ENCODE data around the gene DHX34.

DNA sequence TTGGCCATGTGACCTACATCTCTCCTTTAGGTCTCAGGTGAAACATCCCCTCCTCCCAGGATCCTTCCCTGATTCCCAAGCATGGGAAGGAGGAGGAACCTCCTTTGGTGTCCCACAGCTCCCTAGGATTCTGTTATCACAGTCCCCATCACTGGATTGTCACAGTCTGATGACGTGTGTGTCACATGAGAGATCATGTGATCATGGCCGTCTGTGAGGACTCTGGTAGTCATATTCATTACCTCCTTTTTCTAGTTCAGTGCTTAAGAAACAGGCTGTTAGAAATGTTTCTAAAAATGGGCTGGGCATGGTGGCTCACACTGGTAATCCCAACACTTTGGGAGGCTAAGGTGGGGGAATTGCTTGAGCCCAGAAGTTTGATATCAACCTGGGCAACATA is 3.0 kb downstream of the DHX34 start:
- TF ChIP-seq, protein P1, sequence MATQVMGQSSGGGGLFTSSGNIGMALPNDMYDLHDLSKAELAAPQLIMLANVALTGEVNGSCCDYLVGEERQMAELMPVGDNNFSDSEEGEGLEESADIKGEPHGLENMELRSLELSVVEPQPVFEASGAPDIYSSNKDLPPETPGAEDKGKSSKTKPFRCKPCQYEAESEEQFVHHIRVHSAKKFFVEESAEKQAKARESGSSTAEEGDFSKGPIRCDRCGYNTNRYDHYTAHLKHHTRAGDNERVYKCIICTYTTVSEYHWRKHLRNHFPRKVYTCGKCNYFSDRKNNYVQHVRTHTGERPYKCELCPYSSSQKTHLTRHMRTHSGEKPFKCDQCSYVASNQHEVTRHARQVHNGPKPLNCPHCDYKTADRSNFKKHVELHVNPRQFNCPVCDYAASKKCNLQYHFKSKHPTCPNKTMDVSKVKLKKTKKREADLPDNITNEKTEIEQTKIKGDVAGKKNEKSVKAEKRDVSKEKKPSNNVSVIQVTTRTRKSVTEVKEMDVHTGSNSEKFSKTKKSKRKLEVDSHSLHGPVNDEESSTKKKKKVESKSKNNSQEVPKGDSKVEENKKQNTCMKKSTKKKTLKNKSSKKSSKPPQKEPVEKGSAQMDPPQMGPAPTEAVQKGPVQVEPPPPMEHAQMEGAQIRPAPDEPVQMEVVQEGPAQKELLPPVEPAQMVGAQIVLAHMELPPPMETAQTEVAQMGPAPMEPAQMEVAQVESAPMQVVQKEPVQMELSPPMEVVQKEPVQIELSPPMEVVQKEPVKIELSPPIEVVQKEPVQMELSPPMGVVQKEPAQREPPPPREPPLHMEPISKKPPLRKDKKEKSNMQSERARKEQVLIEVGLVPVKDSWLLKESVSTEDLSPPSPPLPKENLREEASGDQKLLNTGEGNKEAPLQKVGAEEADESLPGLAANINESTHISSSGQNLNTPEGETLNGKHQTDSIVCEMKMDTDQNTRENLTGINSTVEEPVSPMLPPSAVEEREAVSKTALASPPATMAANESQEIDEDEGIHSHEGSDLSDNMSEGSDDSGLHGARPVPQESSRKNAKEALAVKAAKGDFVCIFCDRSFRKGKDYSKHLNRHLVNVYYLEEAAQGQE (IDR thresholded peaks at IDR 0.05): no peak
- no peak for TF ChIP-seq CTCF (IDR thresholded peaks at IDR 0.05; ENCODE audit: low read depth, low read length, missing input control)
- no peak for TF ChIP-seq SP1 (IDR thresholded peaks at IDR 0.05)
- no peak for TF ChIP-seq RAD21 (IDR thresholded peaks at IDR 0.05)
